Esophagus muscularis mucosa (tissue), 4 donors: Measurements from ENCODE around the gene FRY. TPM values are rescaled to one million over a fixed set of nuclear protein-coding genes. Genes with fewer than 3 reads are reported as not detected.

Source experiments
- DNase-seq: peaks from one replicate; pipeline ENCODE4 v3.0.0-alpha.2; 2017; ENCODE audit errors: extremely low spot score
- H3K27ac ChIP-seq, 4 donors: fragments of 200-600 bp; sonication (generic); replicated peaks in 1 of 4; 1 replicate in 3 of 4; 2 replicates in 1 of 4; pipeline ENCODE4 v1.5.1; 2016 to 2019; ENCODE audit warnings: mild to moderate bottlenecking in 1 of 4
- H3K27me3 ChIP-seq, 4 donors: fragments of 200-600 bp; sonication (generic); one replicate each; pipeline versions ENCODE4 v1.5.1 to v1.6.0; 2016 to 2019
- H3K36me3 ChIP-seq, 4 donors: fragments of 200-600 bp; sonication (generic); one replicate each; pipeline ENCODE4 v1.5.1; 2016 to 2019
- H3K4me1 ChIP-seq, 4 donors: fragments of 200-600 bp; sonication (generic); one replicate each; pipeline ENCODE4 v1.5.1; 2016 to 2019
- H3K4me3 ChIP-seq, 4 donors: fragments of 200-600 bp; sonication (generic); 1 replicate in 2 of 4; 2 replicates in 2 of 4; pipeline ENCODE4 v1.5.1; 2016 to 2019; ENCODE audit warnings: mild to moderate bottlenecking in 4 of 4, moderate library complexity in 1 of 4
- H3K9me3 ChIP-seq, 4 donors: fragments of 200-600 bp; sonication (generic); 1 replicate in 3 of 4; 2 replicates in 1 of 4; pipeline ENCODE4 v1.5.1; 2016 to 2019
- CTCF ChIP-seq, 3 experiments: fragments of 200-600 bp in 2 of 3; fragments of 450-650 bp in 1 of 3; sonication (generic) in 2 of 3; IDR thresholded peaks; one replicate each; pipeline ENCODE4 v1.5.1; 2017 to 2019; ENCODE audit warnings: antibody characterized with exemption in 3 of 3, mild to moderate bottlenecking in 2 of 3, moderate library complexity in 1 of 3
- EP300 ChIP-seq: sonication (generic); formaldehyde crosslinking; IDR thresholded peaks from one replicate; pipeline ENCODE4 v1.6.1; 2017; ENCODE audit warnings: antibody characterized with exemption
- POLR2A ChIP-seq: fragments of 450-650 bp; IDR thresholded peaks from one replicate; pipeline ENCODE4 v1.6.1; 2017; ENCODE audit warnings: antibody characterized with exemption, moderate library complexity, mild to moderate bottlenecking, low read depth
- POLR2AphosphoS5 ChIP-seq, 2 donors: sonication (generic); formaldehyde crosslinking; IDR thresholded peaks; one replicate each; pipeline ENCODE4 v1.6.1; 2017; ENCODE audit warnings: antibody characterized with exemption in 2 of 2
- WGBS: methylation state at CpG from one replicate; pipeline ENCODE4 v1.1.5; 2018; 5-methylcytosine and 5-hydroxymethylcytosine counted together
- intact Hi-C: fragments of 100-400 bp; cut with DNase I; formaldehyde crosslinking; loops from one replicate; pipeline ENCODE4 v1.15.1; 2023
- total RNA-seq, 4 donors: library from RNA; depleted of rRNA; stranded (reverse); fragments of >200 nt; gene quantifications; one replicate each; pipeline versions ENCODE4 v1.1.0 to v1.2.1, GENCODE V29; 2016

FRY gene
- total RNA-seq, 4 donors from 2014 or later, result 104 to 276 (median 135) TPM

- peaks cover 0 to under 1% (median 0%) of the 10 kb centered on the region in 4 donors for H3K4me1 ChIP-seq
- H3K36me3 ChIP-seq, result peaks cover 0 to 41% (median 6%) of the 10 kb centered on the region in 4 donors
- no peak for TF ChIP-seq CTCF (IDR thresholded peaks at IDR 0.05)
- WGBS, result 97% methylated on average over 1 of the region's 1 CpG
- no peaks in the 10 kb centered on the region for H3K27me3 ChIP-seq
- DNase-seq, result no peak
- no peak overlapping the region for H3K4me3 ChIP-seq
- intact Hi-C loops, result no loop called here
- H3K9me3 ChIP-seq, result no peaks in the 10 kb centered on the region
- H3K27ac ChIP-seq, result no peak overlapping the region
Measured at GRCh38 chr13:32174366-32174765, 142.8 kb downstream of the FRY start.

- Histone ChIP-seq H3K4me1 (no peaks in the 10 kb centered on the region), H3K27me3 (no peaks in the 10 kb centered on the region), H3K4me3 (no peak overlapping the region), H3K27ac (no peak overlapping the region), H3K36me3 (peaks cover 0 to 50% (median 6%) of the 10 kb centered on the region in 4 donors), H3K9me3 (no peaks in the 10 kb centered on the region)
- TF ChIP-seq POLR2AphosphoS5 (IDR thresholded peaks at IDR 0.05), result no peak
- TF ChIP-seq POLR2A, result no peak
- TF ChIP-seq CTCF (IDR thresholded peaks at IDR 0.05), result no peak
- TF ChIP-seq EP300, result no peak
- intact Hi-C loops, result no loop called here
- WGBS, result 78% methylated on average over 6 of the region's 6 CpGs
- DNase-seq, result no peak
Measured at GRCh38 chr13:32175307-32175706, 143.7 kb downstream of the FRY start.

- Histone ChIP-seq H3K4me3 (no peak overlapping the region), H3K27me3 (no peaks in the 10 kb centered on the region), H3K9me3 (no peaks in the 10 kb centered on the region), H3K36me3 (peaks cover 0 to 55% (median 6%) of the 10 kb centered on the region in 4 donors), H3K4me1 (no peaks in the 10 kb centered on the region), H3K27ac (no peak overlapping the region)
- no peak for DNase-seq
- intact Hi-C loops, result no loop called here
- TF ChIP-seq POLR2AphosphoS5 (IDR thresholded peaks at IDR 0.05) (no peak), CTCF (IDR thresholded peaks at IDR 0.05) (no peak), POLR2A (no peak), EP300 (no peak)
- 95% methylated on average over 2 of the region's 2 CpGs for WGBS
Measured at GRCh38 chr13:32175943-32176342, 144.4 kb downstream of the FRY start.

GRCh38 chr13:32176696-32177095, 145.1 kb downstream of the FRY start:
- WGBS, result 86% methylated on average over 1 of the region's 1 CpG

More at GRCh38 chr13:32176696-32177095, 145.1 kb downstream of the FRY start:
- TF ChIP-seq POLR2AphosphoS5 (IDR thresholded peaks at IDR 0.05) (no peak), POLR2A (no peak), CTCF (IDR thresholded peaks at IDR 0.05) (no peak), EP300 (no peak)
- no peak overlapping the region for H3K27ac ChIP-seq
- no peak for DNase-seq
- H3K4me3 ChIP-seq, result no peak overlapping the region
- H3K9me3 ChIP-seq, result no peaks in the 10 kb centered on the region
- H3K4me1 ChIP-seq, result no peaks in the 10 kb centered on the region
- no peaks in the 10 kb centered on the region for H3K27me3 ChIP-seq
- H3K36me3 ChIP-seq, result peaks cover 0 to 54% (median 6%) of the 10 kb centered on the region in 4 donors
- intact Hi-C loops, result no loop called here
